Heart right ventricle (tissue), 16 donors: ENCODE results near the gene NWD2. TPM values are rescaled to one million over a fixed set of nuclear protein-coding genes. Genes with fewer than 3 reads are reported as not detected.

Experiments used
- ATAC-seq, 8 donors: fragments of 200-7000 bp; cut with Tn5 transposase; one replicate each; pipeline ENCODE4 v1.9.1; 2020; ENCODE audit warnings: mild to moderate bottlenecking in 8 of 8, moderate library complexity in 8 of 8, moderate number of reproducible peaks in 1 of 8
- DNase-seq, 2 donors: peaks; one replicate each; pipeline ENCODE4 v3.0.0-alpha.2; 2020
- H3K27ac ChIP-seq, 10 donors: fragments of 200-600 bp; sonication (generic) in 2 of 10; one replicate each; pipeline versions ENCODE4 v1.5.0 to v1.8.0; 2020 to 2022; ENCODE audit warnings: mild to moderate bottlenecking in 3 of 10
- H3K27me3 ChIP-seq, 7 donors: fragments of 200-600 bp; one replicate each; pipeline ENCODE4 v1.8.0; 2021 to 2022; ENCODE audit warnings: mild to moderate bottlenecking in 2 of 7
- H3K36me3 ChIP-seq, 9 donors: fragments of 200-600 bp; sonication (generic) in 1 of 9; one replicate each; pipeline versions ENCODE4 v1.5.0 to v1.8.0; 2020 to 2022; ENCODE audit warnings: mild to moderate bottlenecking in 2 of 9
- H3K4me1 ChIP-seq, 9 donors: fragments of 200-600 bp; sonication (generic) in 1 of 9; one replicate each; pipeline versions ENCODE4 v1.5.0 to v1.8.0; 2020 to 2022; ENCODE audit warnings: mild to moderate bottlenecking in 4 of 9
- H3K4me3 ChIP-seq, 10 donors: fragments of 200-600 bp; sonication (generic) in 2 of 10; one replicate each; pipeline versions ENCODE4 v1.5.0 to v1.8.0; 2020 to 2022; ENCODE audit warnings: mild to moderate bottlenecking in 7 of 10, moderate library complexity in 2 of 10
- H3K9me3 ChIP-seq, 11 donors: fragments of 200-600 bp in 10 of 11; sonication (generic) in 2 of 11; one replicate each; pipeline versions ENCODE4 v1.5.0 to v1.8.0; 2013 to 2022; ENCODE audit warnings: mild to moderate bottlenecking in 2 of 11, control low read depth in 1 of 11, moderate library complexity in 1 of 11
- WGBS, 2 donors: extraction: QIAGEN DNeasy Blood & Tissue Kit; methylation state at CpG; one replicate each; pipeline ENCODE4 v1.1.7; 2013; ENCODE audit warnings: inconsistent platforms in 1 of 2; 5-methylcytosine and 5-hydroxymethylcytosine counted together
- intact Hi-C, 10 donors: fragments of 100-400 bp; cut with DNase I; formaldehyde crosslinking; loops; one replicate each; pipeline versions ENCODE4 v1.11.1 to v1.14.2; 2022
- polyA plus RNA-seq, 2 donors: library from polyadenylated mRNA; stranded (reverse); fragments of 200-250 nt; gene quantifications; one replicate each; pipeline ENCODE4 v1.2.3, GENCODE V29; 2013
- total RNA-seq, 10 donors: library from RNA; stranded (reverse); fragmentation: NEBNext Ultra II Directional in 3 of 10; extraction: Animal tissue kit (Norgen Biotek cat#: 25700) in 3 of 10; gene quantifications; one replicate each; pipeline versions ENCODE4 v1.2.1 to v1.2.4, GENCODE V29; 2021 to 2023
- TF ChIP-seq, protein P1 (sequence below), 9 donors: fragments of 200-600 bp; sonication (generic) in 2 of 9; IDR thresholded peaks; one replicate each; pipeline versions ENCODE4 v1.5.0 to v1.8.0; 2021 to 2022; ENCODE audit warnings: antibody characterized with exemption in 9 of 9, mild to moderate bottlenecking in 5 of 9, moderate library complexity in 1 of 9
- donor health status: Arrhythmogenic right ventricular cardiomyopathy.
- donor health status: ischemic (EF 13 %, LVEDD 7.1; RV severe dilation, severe dysfunction).
- donor health status: healthy with polysubstance abuse.
- donor health status: DM: no; HTN: yes; CAD: no.
- donor health status: DM: no; HTN: no; CAD: no.
- donor health status: ischemic (EF 25% LVEDD 6.9; RV normal size, moderate dysfunction).
- donor health status: ischemic (EF 25% LVEDD 5.7; RV mildly dilated, moderate dysfunction).
- donor health status: healthy.
- donor health status: DM: yes; HTN: yes; CAD: no.
- donor health status: Ischemic cardiomyopathy.
- donor health status: ischemic (EF 35%, LVEDD 5.7; RV mildly dilated, moderate dysfunction).
- donor health status: nonischemic (EF 11% LVEDD 7.7; RV severe dilation, severe dysfunction).
- donor health status: DM: yes; HTN: yes; CAD: no.
- donor health status: PGD.
- donor health status: ischemic (EF 29% LVEDD 5.4; RV normal size, mild dysfunction).
- donor health status: nonischemic (EF 23%, LVEDD 6.1; RV moderate dilation, normal function).

The NWD2 gene
- total and polyA plus RNA-seq, 12 donors = 0.02 to 0.37 (median 0.04) TPM; not detected in 7

DNA sequence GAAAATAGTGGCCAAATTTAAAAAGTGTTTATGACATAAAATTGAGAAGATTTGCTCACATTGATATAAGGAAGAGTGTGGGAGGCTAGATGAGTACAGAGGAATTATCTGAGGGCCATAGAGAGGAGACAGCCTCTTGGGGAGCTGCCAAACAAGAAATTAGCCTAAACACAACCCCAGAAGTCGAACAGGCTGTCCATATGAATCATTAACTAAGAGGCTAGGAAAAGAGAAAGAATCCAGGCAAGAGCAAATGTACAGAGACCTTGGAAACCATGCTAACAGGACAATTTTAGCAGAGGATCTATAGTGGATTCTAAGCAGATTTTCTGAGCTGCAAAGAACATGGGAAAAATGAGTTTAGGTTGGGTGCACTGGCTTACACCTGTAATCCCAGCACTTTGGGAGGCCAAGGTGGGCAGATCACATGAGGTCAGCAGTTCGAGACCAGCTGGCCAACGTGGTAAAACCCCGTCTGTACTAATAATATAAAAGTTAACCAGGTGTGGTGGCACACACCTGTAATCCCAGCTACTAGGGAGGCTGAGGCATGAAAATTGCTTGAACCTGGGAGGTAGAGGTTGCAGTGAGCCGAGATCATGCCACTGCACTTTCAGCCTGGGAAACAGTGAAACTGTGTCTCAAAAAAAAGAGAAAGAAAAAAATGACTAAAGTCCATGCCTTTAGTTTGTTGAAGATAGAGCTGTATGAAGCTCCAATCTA, 76.1 kb downstream of the NWD2 start:
- TF ChIP-seq, protein P1, sequence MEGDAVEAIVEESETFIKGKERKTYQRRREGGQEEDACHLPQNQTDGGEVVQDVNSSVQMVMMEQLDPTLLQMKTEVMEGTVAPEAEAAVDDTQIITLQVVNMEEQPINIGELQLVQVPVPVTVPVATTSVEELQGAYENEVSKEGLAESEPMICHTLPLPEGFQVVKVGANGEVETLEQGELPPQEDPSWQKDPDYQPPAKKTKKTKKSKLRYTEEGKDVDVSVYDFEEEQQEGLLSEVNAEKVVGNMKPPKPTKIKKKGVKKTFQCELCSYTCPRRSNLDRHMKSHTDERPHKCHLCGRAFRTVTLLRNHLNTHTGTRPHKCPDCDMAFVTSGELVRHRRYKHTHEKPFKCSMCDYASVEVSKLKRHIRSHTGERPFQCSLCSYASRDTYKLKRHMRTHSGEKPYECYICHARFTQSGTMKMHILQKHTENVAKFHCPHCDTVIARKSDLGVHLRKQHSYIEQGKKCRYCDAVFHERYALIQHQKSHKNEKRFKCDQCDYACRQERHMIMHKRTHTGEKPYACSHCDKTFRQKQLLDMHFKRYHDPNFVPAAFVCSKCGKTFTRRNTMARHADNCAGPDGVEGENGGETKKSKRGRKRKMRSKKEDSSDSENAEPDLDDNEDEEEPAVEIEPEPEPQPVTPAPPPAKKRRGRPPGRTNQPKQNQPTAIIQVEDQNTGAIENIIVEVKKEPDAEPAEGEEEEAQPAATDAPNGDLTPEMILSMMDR (IDR thresholded peaks at IDR 0.05) = no peak
- WGBS, 2 donors = 42 to 45% methylated on average over 5 of the region's 5 CpGs
- H3K4me3 ChIP-seq = no peak overlapping the region
- DNase-seq (no peak), ATAC-seq (no peak)
- intact Hi-C loops = no loop called here
- no peaks in the 10 kb centered on the region for H3K27me3 ChIP-seq
- H3K27ac ChIP-seq = no peak overlapping the region
- no peaks in the 10 kb centered on the region for H3K4me1 ChIP-seq
- H3K9me3 ChIP-seq = peaks cover 0 to 11% (median 0%) of the 10 kb centered on the region in 11 donors
- no peaks in the 10 kb centered on the region for H3K36me3 ChIP-seq

DNA sequence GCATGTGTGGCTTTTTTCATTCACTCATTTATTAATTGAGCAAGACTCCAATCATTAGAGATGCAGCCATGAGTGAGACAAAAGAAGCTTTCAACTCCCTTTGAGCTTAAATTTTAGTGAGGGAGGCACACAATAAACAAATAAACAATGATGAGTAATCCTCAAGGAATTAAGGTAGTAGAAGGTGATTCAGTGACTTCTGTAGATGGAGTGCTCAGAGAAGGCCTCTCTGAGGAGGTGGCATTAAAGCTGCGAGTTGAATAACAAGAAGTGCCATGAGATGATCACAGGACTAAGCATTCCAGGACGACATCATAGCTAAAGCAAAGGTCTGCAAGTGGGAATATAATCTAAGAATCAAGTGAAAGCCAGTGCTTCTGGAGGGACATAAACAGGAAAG, 77.6 kb downstream of the NWD2 start:
- TF ChIP-seq, protein P1 (IDR thresholded peaks at IDR 0.05) = no peak
- no peak for ATAC-seq
- no peaks in the 10 kb centered on the region for H3K36me3 ChIP-seq
- DNase-seq = no peak
- intact Hi-C loops = no loop called here
- H3K4me3 ChIP-seq = no peak overlapping the region
- H3K9me3 ChIP-seq = peaks cover 0 to 7% (median 0%) of the 10 kb centered on the region in 11 donors
- 61 to 65% methylated on average over 2 of the region's 2 CpGs for WGBS, 2 donors
- H3K27me3 ChIP-seq = no peaks in the 10 kb centered on the region
- no peaks in the 10 kb centered on the region for H3K4me1 ChIP-seq
- H3K27ac ChIP-seq = no peak overlapping the region

DNA sequence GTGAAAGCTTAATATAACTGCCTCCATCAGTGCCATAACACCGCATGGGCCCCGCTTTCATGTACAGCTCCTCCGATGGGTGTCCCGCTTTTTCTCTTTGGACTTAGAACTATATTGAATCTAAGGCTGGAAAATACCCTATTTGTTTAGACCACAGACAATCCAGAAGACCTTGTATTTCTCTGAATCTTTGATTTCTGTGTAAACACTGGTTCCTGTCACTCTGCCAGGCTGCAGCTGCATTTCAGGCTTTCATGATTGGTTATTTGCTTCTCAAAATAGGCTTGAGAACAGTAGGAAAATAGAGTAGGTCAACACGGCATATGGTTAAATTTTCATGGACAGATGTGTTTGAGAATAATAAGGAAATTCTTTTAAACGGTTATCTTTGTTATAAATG, 80.0 kb downstream of the NWD2 start:
- TF ChIP-seq, protein P1 (IDR thresholded peaks at IDR 0.05) = no peak
- intact Hi-C loops = no loop called here
- no peaks in the 10 kb centered on the region for H3K36me3 ChIP-seq
- no peaks in the 10 kb centered on the region for H3K27me3 ChIP-seq
- peaks cover 0 to 6% (median 0%) of the 10 kb centered on the region in 11 donors for H3K9me3 ChIP-seq
- H3K27ac ChIP-seq = no peak overlapping the region
- H3K4me3 ChIP-seq = no peak overlapping the region
- no peak for ATAC-seq
- no peaks in the 10 kb centered on the region for H3K4me1 ChIP-seq
- WGBS, 2 donors = 79 to 82% methylated on average over 6 of the region's 6 CpGs
- no peak for DNase-seq

GRCh38 chr4:37326852-37327251, 82.3 kb downstream of the NWD2 start:
- no peaks in the 10 kb centered on the region for H3K27me3 ChIP-seq
- H3K27ac ChIP-seq = no peak overlapping the region
- TF ChIP-seq, protein P1 (IDR thresholded peaks at IDR 0.05) = no peak
- intact Hi-C loops = no loop called here
- WGBS, 2 donors = 46 to 55% methylated on average over 1 of the region's 1 CpG
- H3K4me3 ChIP-seq = no peak overlapping the region
- ATAC-seq = no peak
- no peaks in the 10 kb centered on the region for H3K36me3 ChIP-seq
- DNase-seq = no peak
- no peaks in the 10 kb centered on the region for H3K4me1 ChIP-seq
- peaks cover 0 to 5% (median 0%) of the 10 kb centered on the region in 11 donors for H3K9me3 ChIP-seq
